HepG2 (cell line): ENCODE measurements around the gene BLCAP. TPM values are rescaled to one million over a fixed set of nuclear protein-coding genes. Genes with fewer than 3 reads are reported as not detected.

Source experiments
- BHLHE40 ChIP-seq: IDR thresholded peaks from 2 replicates; pipeline ENCODE4 v1.6.1; 2011; ENCODE audit warnings: low read length, improper control_type of control experiment
- EED ChIP-seq: sonication (generic); formaldehyde crosslinking; IDR thresholded peaks from 2 replicates; pipeline ENCODE4 v1.5.0; 2020; ENCODE audit warnings: mild to moderate bottlenecking, missing genetic modification reagents
- GATAD1 ChIP-seq: IDR thresholded peaks from 2 replicates; pipeline ENCODE4 v1.6.1; 2016; ENCODE audit warnings: missing genetic modification reagents, missing compliant biosample characterization
- HDAC6 ChIP-seq: fragments of 200-600 bp; sonication (generic); IDR thresholded peaks from 2 replicates; pipeline ENCODE4 v1.7.0; 2017; ENCODE audit warnings: mild to moderate bottlenecking, antibody characterized with exemption, low read length, low read depth
- HOXA7 ChIP-seq: sonication (generic); formaldehyde crosslinking; IDR thresholded peaks from 2 replicates; pipeline ENCODE4 v1.8.1; 2022; ENCODE audit warnings: mild to moderate bottlenecking, missing genetic modification reagents, moderate library complexity
- KLF6 ChIP-seq: IDR thresholded peaks from 2 replicates; pipeline ENCODE4 v1.8.0; 2016; ENCODE audit warnings: missing biosample characterization, missing genetic modification reagents
- NAIF1 ChIP-seq: sonication (generic); formaldehyde crosslinking; IDR thresholded peaks from 2 replicates; pipeline ENCODE4 v1.5.0; 2020; ENCODE audit warnings: mild to moderate bottlenecking, missing genetic modification reagents, borderline replicate concordance
- PAX8 ChIP-seq: sonication (generic); formaldehyde crosslinking; IDR thresholded peaks from 2 replicates; pipeline ENCODE4 v1.8.0; 2022; ENCODE audit warnings: mild to moderate bottlenecking, missing genetic modification reagents, borderline replicate concordance
- PHF21A ChIP-seq: sonication (generic); formaldehyde crosslinking; IDR thresholded peaks from 2 replicates; pipeline ENCODE4 v1.5.0; 2020; ENCODE audit warnings: mild to moderate bottlenecking, missing genetic modification reagents
- RXRB ChIP-seq: IDR thresholded peaks from 2 replicates; pipeline ENCODE4 v1.6.1; 2016; ENCODE audit warnings: borderline replicate concordance, missing genetic modification reagents, missing compliant biosample characterization
- SRSF4 ChIP-seq: fragments of 200-400 bp; formaldehyde crosslinking; IDR thresholded peaks from one replicate; pipeline ENCODE4 v1.6.1; 2018; ENCODE audit warnings: mild to moderate bottlenecking, low read depth, low read length, moderate library complexity; ENCODE audit not compliant: poor library complexity, severe bottlenecking
- SSRP1 ChIP-seq: IDR thresholded peaks from 2 replicates; pipeline ENCODE4 v1.6.1; 2016; ENCODE audit warnings: control low read depth
- ZMAT3 ChIP-seq: sonication (generic); formaldehyde crosslinking; conservative IDR thresholded peaks from 2 replicates; pipeline ENCODE4 v1.7.0; 2021; ENCODE audit warnings: missing genetic modification reagents
- ZNF121 ChIP-seq: sonication (generic); formaldehyde crosslinking; IDR thresholded peaks from 2 replicates; pipeline ENCODE4 v1.5.0; 2020; ENCODE audit warnings: mild to moderate bottlenecking, missing genetic modification reagents
- ZNF20 ChIP-seq: sonication (generic); formaldehyde crosslinking; IDR thresholded peaks from 2 replicates; pipeline ENCODE4 v1.4.0; 2020; ENCODE audit warnings: mild to moderate bottlenecking, moderate library complexity, missing genetic modification reagents
- ZNF34 ChIP-seq: sonication (generic); formaldehyde crosslinking; IDR thresholded peaks from 2 replicates; pipeline ENCODE4 v1.4.0; 2020; ENCODE audit warnings: mild to moderate bottlenecking, missing genetic modification reagents, borderline replicate concordance
- ZNF557 ChIP-seq: sonication (generic); formaldehyde crosslinking; IDR thresholded peaks from 2 replicates; pipeline ENCODE4 v1.4.0; 2020; ENCODE audit warnings: missing genetic modification reagents
- ZNF572 ChIP-seq: sonication (generic); formaldehyde crosslinking; IDR thresholded peaks from 2 replicates; pipeline ENCODE4 v1.5.1; 2020; ENCODE audit warnings: mild to moderate bottlenecking, missing genetic modification reagents
- ZNF792 ChIP-seq: IDR thresholded peaks from 2 replicates; pipeline ENCODE4 v1.6.1; 2016
- ZNF891 ChIP-seq: sonication (generic); formaldehyde crosslinking; IDR thresholded peaks from 2 replicates; pipeline ENCODE4 v1.5.0; 2020; ENCODE audit warnings: mild to moderate bottlenecking, missing genetic modification reagents
- polyA plus RNA-seq, 8 experiments: library from polyadenylated mRNA; depleted of rRNA in 3 of 8; stranded (reverse) in 7 of 8; unstranded in 1 of 8; fragments of >200 nt; fragmentation: Illumina TruSeq in 4 of 8; extraction: Trizol in 4 of 8; gene quantifications; 2 replicates each; pipeline versions ENCODE4 v1.2.1 to v1.2.3, GENCODE V29; 2011 to 2016; ENCODE audit warnings: low read depth in 4 of 8, missing spikeins in 1 of 8, mixed read lengths in 1 of 8; ENCODE audit not compliant: insufficient read depth in 1 of 8
- total RNA-seq, 5 experiments: library from RNA; depleted of rRNA; stranded (reverse); fragments of >200 nt; fragmentation: Illumina TruSeq; extraction: Trizol; gene quantifications; 2 replicates each; pipeline ENCODE4 v1.2.3, GENCODE V29; 2016; ENCODE audit warnings: low read depth in 1 of 5
- TF ChIP-seq, protein P1 (sequence below): sonication (generic); formaldehyde crosslinking; IDR thresholded peaks from 2 replicates; pipeline ENCODE4 v1.5.1; 2020; ENCODE audit warnings: mild to moderate bottlenecking, missing genetic modification reagents, borderline replicate concordance
- TF ChIP-seq, protein P2 (sequence below): sonication (generic); formaldehyde crosslinking; IDR thresholded peaks from 2 replicates; pipeline ENCODE4 v1.8.0; 2022; ENCODE audit warnings: missing genetic modification reagents, mild to moderate bottlenecking, inconsistent platforms, borderline replicate concordance
- TF ChIP-seq, protein P3 (sequence below): sonication (generic); formaldehyde crosslinking; IDR thresholded peaks from 2 replicates; pipeline ENCODE4 v1.5.0; 2020; ENCODE audit warnings: mild to moderate bottlenecking, low read depth, missing genetic modification reagents, borderline replicate concordance

BLCAP gene
- total and polyA plus RNA-seq, 2 of the 13 experiments (the other 11 are each of a cell fraction or from before 2014, with no cell fraction given), result 52.4 to 86.8 TPM

DNA sequence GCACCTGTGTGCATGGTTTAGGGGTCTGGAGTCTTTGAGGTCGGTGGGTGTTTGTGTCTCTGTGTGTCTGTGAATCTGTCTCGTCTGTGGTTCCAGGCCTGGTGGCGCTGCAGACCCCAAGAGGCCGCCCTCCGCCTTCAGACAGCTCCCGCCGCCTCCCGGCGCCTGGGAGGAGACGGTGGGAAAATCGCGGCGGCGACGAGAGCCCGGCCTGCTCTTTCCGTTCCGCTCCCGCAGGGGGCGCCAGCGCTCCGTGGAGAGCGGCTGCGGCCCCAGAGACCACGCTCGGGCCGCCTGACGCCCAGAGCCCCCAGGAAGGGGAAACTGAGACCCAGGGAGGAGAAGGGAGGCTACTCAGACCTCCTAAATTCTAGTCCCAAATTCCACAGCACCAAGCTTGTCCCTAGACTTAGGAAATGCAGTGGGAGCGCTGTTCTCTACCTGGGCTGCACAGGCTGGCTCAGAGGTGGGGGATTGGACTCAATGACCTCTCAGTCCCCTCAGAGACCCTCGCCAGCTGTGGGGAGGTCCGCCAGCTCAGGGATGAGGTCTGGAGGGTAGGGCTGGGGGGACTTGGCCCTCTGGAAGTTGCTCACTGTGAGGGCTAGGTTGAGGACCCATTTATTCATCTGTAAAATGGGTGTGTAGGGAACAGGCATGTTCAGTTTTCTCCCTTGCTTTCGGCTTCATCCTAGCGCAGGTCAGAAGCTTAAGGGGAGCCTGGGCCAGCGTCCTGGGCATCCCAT lies 36.9 kb upstream of the BLCAP start (continued):
- TF ChIP-seq, protein P1, sequence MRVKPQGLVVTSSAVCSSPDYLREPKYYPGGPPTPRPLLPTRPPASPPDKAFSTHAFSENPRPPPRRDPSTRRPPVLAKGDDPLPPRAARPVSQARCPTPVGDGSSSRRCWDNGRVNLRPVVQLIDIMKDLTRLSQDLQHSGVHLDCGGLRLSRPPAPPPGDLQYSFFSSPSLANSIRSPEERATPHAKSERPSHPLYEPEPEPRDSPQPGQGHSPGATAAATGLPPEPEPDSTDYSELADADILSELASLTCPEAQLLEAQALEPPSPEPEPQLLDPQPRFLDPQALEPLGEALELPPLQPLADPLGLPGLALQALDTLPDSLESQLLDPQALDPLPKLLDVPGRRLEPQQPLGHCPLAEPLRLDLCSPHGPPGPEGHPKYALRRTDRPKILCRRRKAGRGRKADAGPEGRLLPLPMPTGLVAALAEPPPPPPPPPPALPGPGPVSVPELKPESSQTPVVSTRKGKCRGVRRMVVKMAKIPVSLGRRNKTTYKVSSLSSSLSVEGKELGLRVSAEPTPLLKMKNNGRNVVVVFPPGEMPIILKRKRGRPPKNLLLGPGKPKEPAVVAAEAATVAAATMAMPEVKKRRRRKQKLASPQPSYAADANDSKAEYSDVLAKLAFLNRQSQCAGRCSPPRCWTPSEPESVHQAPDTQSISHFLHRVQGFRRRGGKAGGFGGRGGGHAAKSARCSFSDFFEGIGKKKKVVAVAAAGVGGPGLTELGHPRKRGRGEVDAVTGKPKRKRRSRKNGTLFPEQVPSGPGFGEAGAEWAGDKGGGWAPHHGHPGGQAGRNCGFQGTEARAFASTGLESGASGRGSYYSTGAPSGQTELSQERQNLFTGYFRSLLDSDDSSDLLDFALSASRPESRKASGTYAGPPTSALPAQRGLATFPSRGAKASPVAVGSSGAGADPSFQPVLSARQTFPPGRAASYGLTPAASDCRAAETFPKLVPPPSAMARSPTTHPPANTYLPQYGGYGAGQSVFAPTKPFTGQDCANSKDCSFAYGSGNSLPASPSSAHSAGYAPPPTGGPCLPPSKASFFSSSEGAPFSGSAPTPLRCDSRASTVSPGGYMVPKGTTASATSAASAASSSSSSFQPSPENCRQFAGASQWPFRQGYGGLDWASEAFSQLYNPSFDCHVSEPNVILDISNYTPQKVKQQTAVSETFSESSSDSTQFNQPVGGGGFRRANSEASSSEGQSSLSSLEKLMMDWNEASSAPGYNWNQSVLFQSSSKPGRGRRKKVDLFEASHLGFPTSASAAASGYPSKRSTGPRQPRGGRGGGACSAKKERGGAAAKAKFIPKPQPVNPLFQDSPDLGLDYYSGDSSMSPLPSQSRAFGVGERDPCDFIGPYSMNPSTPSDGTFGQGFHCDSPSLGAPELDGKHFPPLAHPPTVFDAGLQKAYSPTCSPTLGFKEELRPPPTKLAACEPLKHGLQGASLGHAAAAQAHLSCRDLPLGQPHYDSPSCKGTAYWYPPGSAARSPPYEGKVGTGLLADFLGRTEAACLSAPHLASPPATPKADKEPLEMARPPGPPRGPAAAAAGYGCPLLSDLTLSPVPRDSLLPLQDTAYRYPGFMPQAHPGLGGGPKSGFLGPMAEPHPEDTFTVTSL (CRISPR knock-in tag), result no peak
- TF ChIP-seq PAX8 (CRISPR knock-in tag) (no peak), ZNF20 (CRISPR knock-in tag) (no peak), ZNF891 (CRISPR knock-in tag) (peak; percentile 28; the same call in 1 of the 2 replicates), ZNF572 (CRISPR knock-in tag) (no peak), HOXA7 (CRISPR knock-in tag) (no peak), KLF6 (CRISPR knock-in tag) (no peak), ZNF557 (no peak), HDAC6 (no peak), RXRB (CRISPR knock-in tag) (0 out of 2 replicates have a peak, but pooled peaks have one; percentile 44), ZNF792 (CRISPR knock-in tag) (peak; percentile 61; the same call in 1 of the 2 replicates), ZNF121 (CRISPR knock-in tag) (no peak), ZNF34 (CRISPR knock-in tag) (no peak), GATAD1 (CRISPR knock-in tag) (no peak; the same call in 1 of the 2 replicates), EED (no peak), SRSF4 (no peak), PHF21A (CRISPR knock-in tag) (no peak), ZMAT3 (CRISPR knock-in tag) (no peak; the same call in 1 of the 2 replicates), SSRP1 (CRISPR knock-in tag) (no peak), BHLHE40 (0 out of 2 replicates have a peak, but pooled peaks have one; percentile 9), NAIF1 (CRISPR knock-in tag) (no peak)
- TF ChIP-seq, protein P2, sequence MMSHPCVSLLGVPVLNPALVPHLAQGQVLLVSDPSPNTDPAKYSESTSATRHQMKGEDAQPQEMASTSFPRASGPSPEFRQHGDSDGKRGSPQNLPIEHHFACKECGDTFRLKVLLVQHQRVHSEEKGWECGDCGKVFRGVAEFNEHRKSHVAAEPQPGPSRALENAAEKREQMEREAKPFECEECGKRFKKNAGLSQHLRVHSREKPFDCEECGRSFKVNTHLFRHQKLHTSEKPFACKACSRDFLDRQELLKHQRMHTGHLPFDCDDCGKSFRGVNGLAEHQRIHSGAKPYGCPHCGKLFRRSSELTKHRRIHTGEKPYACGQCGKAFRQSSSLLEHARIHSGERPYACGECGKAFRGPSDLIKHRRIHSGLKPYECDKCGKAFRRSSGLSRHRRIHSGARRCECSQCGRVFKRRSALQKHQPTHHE (CRISPR knock-in tag), result no peak
- TF ChIP-seq, protein P3, sequence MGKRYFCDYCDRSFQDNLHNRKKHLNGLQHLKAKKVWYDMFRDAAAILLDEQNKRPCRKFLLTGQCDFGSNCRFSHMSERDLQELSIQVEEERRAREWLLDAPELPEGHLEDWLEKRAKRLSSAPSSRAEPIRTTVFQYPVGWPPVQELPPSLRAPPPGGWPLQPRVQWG, result no peak
